Esophagus mucosa (tissue), 1 donor: ENCODE results near the gene DSG2. TPM values are rescaled to one million over a fixed set of nuclear protein-coding genes. Genes with fewer than 3 reads are reported as not detected.
A peak's percentile ranks its signal among the peaks of the same experiment; 100 is the strongest.
"Not testable (repeated sequence)": the region's sequence is repeated elsewhere in the genome, so short reads cannot be mapped to it uniquely, and the experiment has no call there.

Source experiments
- ATAC-seq: fragments of 200-7000 bp; cut with Tn5 transposase; one replicate; pipeline ENCODE4 v1.9.1; 2020
- total RNA-seq: library from RNA; stranded (reverse); gene quantifications from one replicate; pipeline ENCODE4 v1.2.4, GENCODE V29; 2023
- donor health status: DM: yes; HTN: yes; CAD: no.

The DSG2 gene
- 22.4 TPM for total RNA-seq

- ATAC-seq: peak; percentile 86
Measured at GRCh38 chr18:31497836-31498573, at the start of gene DSG2. TSS of gene DSG2 (plus strand) at chr18:31498177. CDS start at chr18:31498252, 75 bp downstream.

GRCh38 chr18:31450409-31450808, 47.6 kb upstream of the DSG2 start:
- peak; percentile 66 for ATAC-seq

- peak; percentile 43 for ATAC-seq
Measured at GRCh38 chr18:31451625-31452024, 46.4 kb upstream of the DSG2 start.

GRCh38 chr18:31454066-31454708, 43.8 kb upstream of the DSG2 start:
- peak; percentile 66 for ATAC-seq

GRCh38 chr18:31469629-31470028, 28.3 kb upstream of the DSG2 start:
- ATAC-seq: no peak

- ATAC-seq: no peak
Measured at GRCh38 chr18:31478688-31479087, 19.3 kb upstream of the DSG2 start.

GRCh38 chr18:31482051-31482450, 15.9 kb upstream of the DSG2 start:
- ATAC-seq: peak; percentile 32

- ATAC-seq: no peak
Measured at GRCh38 chr18:31483396-31483795, 14.6 kb upstream of the DSG2 start.

GRCh38 chr18:31484461-31484860, 13.5 kb upstream of the DSG2 start:
- peak; percentile 17 for ATAC-seq

- ATAC-seq: no peak
Measured at GRCh38 chr18:31486165-31486564, 11.8 kb upstream of the DSG2 start.

GRCh38 chr18:31487246-31488015, 10.5 kb upstream of the DSG2 start:
- peak; percentile 76 for ATAC-seq

GRCh38 chr18:31489311-31489710, 8.7 kb upstream of the DSG2 start:
- ATAC-seq: peak; percentile 15

- peak; percentile 40 for ATAC-seq
Measured at GRCh38 chr18:31490387-31490786, 7.6 kb upstream of the DSG2 start.

GRCh38 chr18:31490833-31491232, 7.1 kb upstream of the DSG2 start:
- no peak for ATAC-seq

- ATAC-seq: no peak
Measured at GRCh38 chr18:31491586-31491985, 6.4 kb upstream of the DSG2 start.

GRCh38 chr18:31492671-31493070, 5.3 kb upstream of the DSG2 start:
- no peak for ATAC-seq

- ATAC-seq: no peak
Measured at GRCh38 chr18:31493171-31493570, 4.8 kb upstream of the DSG2 start.

GRCh38 chr18:31493941-31494340, 4.0 kb upstream of the DSG2 start:
- peak; percentile 17 for ATAC-seq

- ATAC-seq: not testable (repeated sequence)
Measured at GRCh38 chr18:31494705-31495244, 3.2 kb upstream of the DSG2 start.

GRCh38 chr18:31497404-31497835, 557 bp upstream of the DSG2 start:
- ATAC-seq: no peak

- no peak for ATAC-seq
Measured at GRCh38 chr18:31498574-31499524, 872 bp downstream of the DSG2 start.
